Measurements from ENCODE around the gene KCNG2.

KCNG2 gene

GRCh38 chr18:79917853-79918614 lies 120.3 kb downstream of the KCNG2 start:
- no peak overlapping the region for H3K27ac Mint-ChIP-seq
- no peaks in the 10 kb centered on the region for H3K27me3 Mint-ChIP-seq (ENCODE audit: low read depth, poor library complexity)
- H3K36me3 Mint-ChIP-seq (ENCODE audit: low read depth) = peaks cover 72% of the 10 kb centered on the region
- H3K4me3 Mint-ChIP-seq = no peak overlapping the region
- H3K9me3 Mint-ChIP-seq = peaks cover 41% of the 10 kb centered on the region
- H3K4me1 Mint-ChIP-seq = no peaks in the 10 kb centered on the region
- no peak for DNase-seq
- no peak for TF ChIP-seq CTCF (IDR thresholded peaks at IDR 0.05)

- Mint-ChIP-seq H3K9me3 (peaks cover 47% of the 10 kb centered on the region), H3K36me3 (ENCODE audit: low read depth) (peaks cover 72% of the 10 kb centered on the region), H3K27me3 (ENCODE audit: low read depth, poor library complexity) (no peaks in the 10 kb centered on the region), H3K4me3 (no peak overlapping the region), H3K4me1 (no peaks in the 10 kb centered on the region), H3K27ac (no peak overlapping the region)
- no peak for DNase-seq
- no peak for TF ChIP-seq CTCF (IDR thresholded peaks at IDR 0.05)
These were observed 120.9 kb downstream of the KCNG2 start for GRCh38 chr18:79918615-79919011.

GRCh38 chr18:79919089-79919488 lies 121.4 kb downstream of the KCNG2 start:
- Mint-ChIP-seq H3K4me1 (no peaks in the 10 kb centered on the region), H3K27ac (no peak overlapping the region), H3K9me3 (peaks cover 52% of the 10 kb centered on the region), H3K27me3 (ENCODE audit: low read depth, poor library complexity) (no peaks in the 10 kb centered on the region), H3K4me3 (no peak overlapping the region), H3K36me3 (ENCODE audit: low read depth) (peaks cover 75% of the 10 kb centered on the region)
- no peak for DNase-seq
- TF ChIP-seq CTCF (IDR thresholded peaks at IDR 0.05) = no peak

GRCh38 chr18:79921984-79922965 lies 124.5 kb downstream of the KCNG2 start:
- peaks cover 74% of the 10 kb centered on the region for H3K36me3 Mint-ChIP-seq (ENCODE audit: low read depth)
- peaks cover 11% of the 10 kb centered on the region for H3K4me1 Mint-ChIP-seq
- H3K9me3 Mint-ChIP-seq = peaks cover 41% of the 10 kb centered on the region
- no peak overlapping the region for H3K4me3 Mint-ChIP-seq
- no peaks in the 10 kb centered on the region for H3K27me3 Mint-ChIP-seq (ENCODE audit: low read depth, poor library complexity)
- no peak for DNase-seq
- H3K27ac Mint-ChIP-seq = no peak overlapping the region
- no peak for TF ChIP-seq CTCF (IDR thresholded peaks at IDR 0.05)

GRCh38 chr18:79922971-79923411 lies 125.3 kb downstream of the KCNG2 start:
- no peaks in the 10 kb centered on the region for H3K27me3 Mint-ChIP-seq (ENCODE audit: low read depth, poor library complexity)
- no peak for TF ChIP-seq CTCF (IDR thresholded peaks at IDR 0.05)
- peaks cover 37% of the 10 kb centered on the region for H3K9me3 Mint-ChIP-seq
- peaks cover 11% of the 10 kb centered on the region for H3K4me1 Mint-ChIP-seq
- H3K27ac Mint-ChIP-seq = no peak overlapping the region
- no peak for DNase-seq
- H3K36me3 Mint-ChIP-seq (ENCODE audit: low read depth) = peaks cover 74% of the 10 kb centered on the region
- no peak overlapping the region for H3K4me3 Mint-ChIP-seq

All from nephron progenitor cell (in vitro differentiated cells).